Raji (cell line): Measurements from ENCODE around the gene AP1AR.

Experiments used
- POLR2A ChIP-seq: IDR thresholded peaks from 2 replicates; pipeline ENCODE4 v1.6.1; 2011; ENCODE audit warnings: low read depth, low read length, control low read depth; ENCODE audit not compliant: insufficient read depth

The AP1AR gene

DNA sequence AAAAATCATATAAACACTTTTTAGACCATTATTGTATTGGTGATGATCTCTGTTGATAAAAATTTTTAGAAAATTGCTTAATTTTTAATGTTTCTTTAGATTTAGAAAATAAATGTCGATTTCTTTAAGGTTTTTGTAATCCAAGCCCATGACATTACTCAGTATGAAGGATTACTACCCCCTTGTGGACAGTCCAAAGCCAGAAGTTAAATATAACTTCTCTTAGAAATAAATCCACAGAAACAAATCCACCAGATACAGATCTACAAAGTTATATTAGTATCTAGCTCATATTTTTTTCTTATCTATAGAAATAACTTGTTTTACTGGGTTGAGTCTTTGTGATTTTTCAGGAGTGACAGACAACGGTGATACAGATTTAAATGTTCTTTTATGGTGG lies 35.2 kb downstream of the AP1AR start:
- no peak for TF ChIP-seq POLR2A

GRCh38 chr4:112270051-112270450 lies 38.5 kb downstream of the AP1AR start:
- TF ChIP-seq POLR2A = no peak

GRCh38 chr4:112270640-112271421 lies 39.2 kb downstream of the AP1AR start:
- no peak for TF ChIP-seq POLR2A

GRCh38 chr4:112272292-112272691 lies 40.7 kb downstream of the AP1AR start:
- TF ChIP-seq POLR2A = no peak

GRCh38 chr4:112274959-112275358 lies 43.4 kb downstream of the AP1AR start:
- TF ChIP-seq POLR2A = no peak

DNA sequence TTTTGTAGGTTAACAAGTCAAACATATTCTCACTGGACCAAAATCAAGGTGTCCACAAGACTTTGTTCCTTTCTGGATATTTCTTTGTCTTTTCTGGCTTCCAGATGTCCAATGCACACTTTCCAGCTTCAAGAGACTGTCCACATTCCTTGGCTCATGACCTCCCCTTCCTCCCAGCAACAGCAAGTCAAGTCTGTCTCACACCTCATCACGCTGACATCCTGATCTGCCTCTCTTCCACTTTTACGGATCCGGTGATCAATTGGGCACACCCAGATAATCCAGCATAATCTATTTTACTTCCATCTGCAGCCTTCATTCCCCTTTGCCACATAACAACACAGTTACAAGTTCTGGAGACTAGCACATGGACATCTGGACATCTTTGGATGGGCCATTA lies 44.5 kb downstream of the AP1AR start:
- TF ChIP-seq POLR2A = no peak

DNA sequence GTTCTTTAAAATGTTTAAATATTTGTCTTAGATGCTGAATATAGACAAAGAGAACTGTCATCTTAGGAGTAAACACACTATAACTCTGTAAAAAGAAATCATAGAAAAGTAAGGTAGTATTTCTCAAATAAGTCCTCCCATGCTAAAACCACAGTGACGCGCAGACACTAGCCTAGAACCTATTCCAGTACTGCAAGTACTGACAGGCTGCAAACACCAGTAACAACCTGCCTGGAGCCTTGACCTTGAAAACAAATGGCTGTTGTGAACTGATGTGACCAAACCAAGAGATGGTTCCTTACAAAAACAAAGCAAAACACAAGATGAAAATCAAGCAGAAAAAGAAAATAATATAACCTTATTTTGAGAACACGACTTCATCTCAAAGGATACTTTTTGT lies 45.6 kb downstream of the AP1AR start:
- TF ChIP-seq POLR2A = no peak

DNA sequence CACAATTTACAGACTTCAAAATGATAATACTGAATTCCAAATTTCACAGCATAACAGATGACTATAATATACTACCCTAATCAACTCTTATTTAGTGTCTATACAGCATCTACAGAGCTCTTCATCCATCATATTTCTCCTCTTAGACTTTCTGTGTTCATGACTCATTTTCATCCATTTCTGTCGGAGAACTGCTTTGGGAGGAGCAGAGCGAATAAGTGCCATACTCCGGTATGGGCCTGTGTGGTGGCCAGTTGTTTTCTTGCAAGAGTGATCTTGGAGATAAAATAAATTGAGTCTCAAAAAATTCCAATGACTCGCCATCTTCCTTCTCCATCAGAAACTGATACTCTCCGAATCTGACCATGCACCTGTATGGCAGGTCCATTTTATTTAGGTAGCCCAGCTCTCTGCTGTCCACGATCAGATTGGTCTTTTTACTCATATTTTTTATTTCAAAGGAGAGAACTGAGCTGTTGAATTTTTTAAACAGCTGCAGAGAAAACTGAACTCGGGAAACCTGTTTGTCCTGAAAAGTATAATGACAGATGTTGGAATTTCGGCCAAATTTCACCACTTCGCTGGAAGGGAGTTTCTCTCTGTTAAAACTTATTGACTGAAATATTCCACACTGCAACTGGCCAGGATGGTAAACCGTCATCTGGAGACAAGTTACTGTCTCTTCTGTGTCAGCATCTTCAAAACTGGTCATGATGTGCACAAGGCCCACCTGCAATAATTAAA lies 46.3 kb downstream of the AP1AR start:
- TF ChIP-seq POLR2A = no peak

- TF ChIP-seq POLR2A = no peak
These were observed 47.7 kb downstream of the AP1AR start for GRCh38 chr4:112279025-112279881.

- TF ChIP-seq POLR2A = no peak
These were observed 48.3 kb downstream of the AP1AR start for GRCh38 chr4:112279882-112280315.

DNA sequence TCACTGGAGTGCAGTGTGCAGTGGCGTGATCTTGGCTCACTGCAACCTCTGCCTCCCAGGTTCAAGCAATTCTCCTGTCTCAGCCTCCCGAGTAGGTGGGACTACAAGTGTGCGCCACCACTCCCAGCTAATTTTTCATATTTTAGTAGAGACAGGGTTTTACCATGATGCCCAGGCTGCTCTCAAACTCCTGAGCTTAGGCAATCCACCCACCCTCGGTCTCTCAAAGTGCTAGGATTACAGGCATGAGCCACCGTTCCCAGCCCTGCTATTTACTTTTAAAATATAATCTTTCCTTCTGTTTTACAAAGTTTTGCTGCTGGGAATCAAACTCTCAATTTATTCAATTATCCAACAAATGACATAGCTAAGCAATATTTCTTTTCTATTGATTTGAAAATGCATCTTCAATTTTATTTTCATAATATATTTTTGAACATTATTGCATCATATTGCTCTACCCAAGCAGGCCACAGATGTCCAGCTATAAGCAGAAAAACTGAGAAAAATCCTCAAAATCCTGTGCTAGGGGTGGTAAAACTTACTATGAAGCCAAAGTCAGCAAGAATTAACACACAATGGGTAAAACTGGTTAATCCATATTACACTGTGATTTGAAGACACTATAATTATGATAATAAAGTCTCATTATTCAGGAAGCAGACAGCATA lies 48.9 kb downstream of the AP1AR start:
- no peak for TF ChIP-seq POLR2A

- no peak for TF ChIP-seq POLR2A
These were observed 51.5 kb downstream of the AP1AR start for GRCh38 chr4:112282860-112283667.

- 0 out of 2 replicates have a peak, but pooled peaks have one; percentile 17 for TF ChIP-seq POLR2A
These were observed 52.6 kb downstream of the AP1AR start for GRCh38 chr4:112284166-112284565.
